Measurements from ENCODE around the gene ZBTB4. TPM values are rescaled to one million over a fixed set of nuclear protein-coding genes. Genes with fewer than 3 reads are reported as not detected.
A peak's percentile ranks its signal among the peaks of the same experiment; 100 is the strongest.

ZBTB4 gene
- total RNA-seq, 1 donor from 2014 or later, result 79.0 TPM

DNA sequence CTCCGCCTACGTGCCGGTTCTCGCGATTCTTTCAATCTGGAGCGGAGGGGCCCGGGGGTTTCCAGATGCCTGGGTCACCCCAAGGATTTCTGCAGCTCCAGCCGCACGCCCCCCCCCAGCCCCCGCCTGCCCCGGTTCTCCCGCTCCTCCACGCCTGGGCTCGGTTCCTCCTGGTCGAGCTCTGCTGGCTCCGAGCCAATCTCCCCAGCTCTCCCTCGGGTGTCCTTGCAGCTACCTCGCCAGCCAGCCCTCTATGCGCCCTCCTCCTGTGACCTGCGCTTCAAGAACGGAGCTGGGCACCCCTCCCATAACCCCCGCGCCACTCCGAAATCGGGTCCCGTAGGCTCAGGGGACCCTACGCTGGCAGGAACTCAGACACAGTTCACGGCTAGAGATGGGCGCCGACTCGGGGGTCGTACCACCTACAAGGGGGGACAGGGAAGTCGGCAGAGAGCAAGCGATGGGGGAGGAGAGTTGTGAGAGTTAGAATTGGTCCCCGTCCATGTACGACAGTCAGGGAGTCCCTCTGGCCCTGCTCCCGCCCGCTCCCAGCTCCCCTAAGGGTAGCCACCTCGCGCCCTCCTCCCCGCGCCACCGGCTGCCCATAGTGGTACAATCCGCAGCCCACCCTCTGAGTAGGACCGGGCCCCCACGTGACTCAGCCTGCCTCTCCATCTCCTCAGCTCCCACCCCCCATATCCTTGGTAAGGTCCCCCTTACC lies 39.2 kb downstream of the ZBTB4 start:
- H3K36me3 ChIP-seq, result no peaks in the 10 kb centered on the region
- TF ChIP-seq, protein P1, sequence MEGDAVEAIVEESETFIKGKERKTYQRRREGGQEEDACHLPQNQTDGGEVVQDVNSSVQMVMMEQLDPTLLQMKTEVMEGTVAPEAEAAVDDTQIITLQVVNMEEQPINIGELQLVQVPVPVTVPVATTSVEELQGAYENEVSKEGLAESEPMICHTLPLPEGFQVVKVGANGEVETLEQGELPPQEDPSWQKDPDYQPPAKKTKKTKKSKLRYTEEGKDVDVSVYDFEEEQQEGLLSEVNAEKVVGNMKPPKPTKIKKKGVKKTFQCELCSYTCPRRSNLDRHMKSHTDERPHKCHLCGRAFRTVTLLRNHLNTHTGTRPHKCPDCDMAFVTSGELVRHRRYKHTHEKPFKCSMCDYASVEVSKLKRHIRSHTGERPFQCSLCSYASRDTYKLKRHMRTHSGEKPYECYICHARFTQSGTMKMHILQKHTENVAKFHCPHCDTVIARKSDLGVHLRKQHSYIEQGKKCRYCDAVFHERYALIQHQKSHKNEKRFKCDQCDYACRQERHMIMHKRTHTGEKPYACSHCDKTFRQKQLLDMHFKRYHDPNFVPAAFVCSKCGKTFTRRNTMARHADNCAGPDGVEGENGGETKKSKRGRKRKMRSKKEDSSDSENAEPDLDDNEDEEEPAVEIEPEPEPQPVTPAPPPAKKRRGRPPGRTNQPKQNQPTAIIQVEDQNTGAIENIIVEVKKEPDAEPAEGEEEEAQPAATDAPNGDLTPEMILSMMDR (IDR thresholded peaks at IDR 0.05), result no peak
- peak overlapping the region; percentile 43 for H3K4me3 ChIP-seq
- no peak overlapping the region for H3K27ac ChIP-seq
- DNase-seq (peak; percentile 72), ATAC-seq (no peak)
- peaks cover 43% of the 10 kb centered on the region for H3K27me3 ChIP-seq (ENCODE audit: low read depth)
- intact Hi-C loops (cut with DNase I), result no loop called here
- peaks cover 63% of the 10 kb centered on the region for H3K4me1 ChIP-seq
- no peaks in the 10 kb centered on the region for H3K9me3 ChIP-seq

DNA sequence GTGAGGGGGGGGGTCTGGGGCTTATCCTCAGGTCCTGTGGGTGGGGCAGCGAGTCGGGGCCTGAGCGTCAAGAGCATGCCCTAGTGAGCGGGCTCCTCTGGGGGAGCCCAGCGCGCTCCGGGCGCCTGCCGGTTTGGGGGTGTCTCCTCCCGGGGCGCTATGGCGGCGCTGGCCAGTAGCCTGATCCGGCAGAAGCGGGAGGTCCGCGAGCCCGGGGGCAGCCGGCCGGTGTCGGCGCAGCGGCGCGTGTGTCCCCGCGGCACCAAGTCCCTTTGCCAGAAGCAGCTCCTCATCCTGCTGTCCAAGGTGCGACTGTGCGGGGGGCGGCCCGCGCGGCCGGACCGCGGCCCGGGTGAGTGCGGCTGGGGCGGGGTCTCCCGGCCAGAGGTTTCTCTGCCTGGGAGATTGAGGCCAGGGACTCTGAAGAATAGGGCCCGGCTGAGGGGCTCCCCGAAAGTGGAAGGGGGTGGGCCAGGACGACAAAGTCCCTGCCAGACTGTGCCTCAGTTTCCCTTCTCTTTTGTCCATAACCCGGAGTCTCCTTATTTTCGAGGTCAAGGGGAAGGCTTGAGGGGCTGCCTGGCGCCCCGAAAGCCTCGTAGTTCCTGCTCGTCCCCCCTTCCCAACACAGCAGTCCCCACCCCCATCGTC lies 39.8 kb downstream of the ZBTB4 start, which contains the start of gene FGF11:
Gene FGF11, plus strand, starts transcription at position 51 of the 651 bp plus-strand sequence. Its CDS starts 109 bp downstream, at position 160.
- TF ChIP-seq, protein P1 (IDR thresholded peaks at IDR 0.05), result no peak
- H3K4me3 ChIP-seq, result peak within 1 kb of the TSS; percentile 76
- H3K27ac ChIP-seq, result no peak within 1 kb of the TSS
- H3K9me3 ChIP-seq, result no peaks in the 10 kb centered on the region
- H3K36me3 ChIP-seq, result no peaks in the 10 kb centered on the region
- peaks cover 57% of the 10 kb centered on the region for H3K4me1 ChIP-seq
- DNase-seq (no peak), ATAC-seq (no peak)
- H3K27me3 ChIP-seq (ENCODE audit: low read depth), result peaks cover 36% of the 10 kb centered on the region
- intact Hi-C loops (cut with DNase I), result no loop called here

DNA sequence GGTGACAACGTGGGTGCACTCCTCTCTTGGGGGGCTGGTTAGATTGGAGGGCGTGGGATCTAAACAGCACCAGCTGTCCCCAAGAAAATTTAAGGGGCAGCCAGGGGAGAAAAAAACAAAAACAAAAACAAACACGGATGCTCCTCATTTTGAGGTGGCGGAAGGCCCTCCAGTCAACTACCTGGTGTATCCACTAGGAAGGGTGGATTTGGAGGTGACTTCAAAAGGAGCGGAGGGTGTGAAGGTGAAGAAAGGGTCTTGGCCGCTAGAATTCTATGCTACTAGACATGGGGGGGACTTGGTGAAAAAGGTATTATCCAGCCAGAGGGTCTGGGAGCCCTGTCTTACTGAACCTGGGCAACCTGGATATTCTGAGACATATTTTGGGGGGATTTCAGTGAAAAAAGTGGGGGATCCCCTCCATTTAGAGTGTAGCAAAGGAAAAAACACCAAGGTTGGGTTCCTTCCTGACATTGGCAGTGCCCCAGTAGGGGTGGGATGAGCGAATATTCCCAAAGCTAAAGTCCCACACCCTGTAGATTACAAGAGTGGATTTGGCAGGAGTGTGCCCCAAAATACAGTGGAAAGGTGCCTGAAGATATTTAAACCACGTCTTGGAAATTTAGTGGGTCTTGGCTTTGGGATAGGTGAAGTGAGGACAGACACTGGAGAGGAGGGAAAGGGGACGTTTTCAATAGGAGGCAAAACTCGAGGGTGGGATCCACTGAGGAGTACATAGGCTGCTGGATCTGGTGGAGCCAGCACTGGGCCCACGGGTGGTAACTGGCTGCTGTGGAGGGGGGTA lies 40.6 kb downstream of the ZBTB4 start:
- Histone ChIP-seq H3K4me1 (peaks cover 56% of the 10 kb centered on the region), H3K36me3 (no peaks in the 10 kb centered on the region), H3K27ac (no peak overlapping the region), H3K4me3 (peak overlapping the region; percentile 76), H3K9me3 (no peaks in the 10 kb centered on the region), H3K27me3 (ENCODE audit: low read depth) (peaks cover 34% of the 10 kb centered on the region)
- no peak for DNase-seq
- TF ChIP-seq, protein P1 (IDR thresholded peaks at IDR 0.05), result no peak
- ATAC-seq, result no peak
- intact Hi-C loops (cut with DNase I), result no loop called here

DNA sequence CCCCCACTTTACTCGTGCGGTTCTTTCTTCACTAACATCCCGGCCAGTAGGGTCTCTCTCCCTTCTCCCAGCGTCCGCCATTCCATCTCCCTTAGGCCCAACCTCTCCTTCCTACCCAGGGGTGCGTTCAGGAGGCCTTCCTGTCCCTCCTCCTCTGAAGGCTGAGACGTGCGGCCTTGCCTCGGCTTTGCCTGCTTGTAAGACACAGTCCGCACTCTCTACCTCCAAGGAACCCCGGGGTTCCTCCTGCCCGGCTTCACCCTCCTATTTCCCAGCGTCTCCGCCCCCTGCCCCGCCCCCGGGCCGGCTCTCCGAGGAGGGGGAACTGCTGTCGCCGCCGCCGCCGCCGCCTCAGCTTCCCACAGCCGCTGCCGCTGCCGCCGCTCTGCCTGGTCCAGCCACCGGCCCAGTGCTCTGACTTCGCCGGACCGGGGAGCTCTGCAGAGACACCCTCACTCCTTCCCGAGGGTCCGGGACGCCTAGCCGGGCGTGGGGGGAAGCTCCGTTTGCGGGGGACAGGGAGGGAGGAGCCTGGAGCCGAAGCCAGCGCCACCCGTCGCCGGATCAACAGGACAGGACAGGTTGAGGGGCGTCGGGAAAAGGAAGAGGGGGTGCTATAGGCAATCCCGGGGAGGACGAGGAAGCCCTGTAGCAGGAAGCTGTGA lies 41.3 kb downstream of the ZBTB4 start:
- H3K36me3 ChIP-seq, result no peaks in the 10 kb centered on the region
- H3K27me3 ChIP-seq (ENCODE audit: low read depth), result peaks cover 34% of the 10 kb centered on the region
- ATAC-seq, result peak; percentile 2 to 3
- TF ChIP-seq, protein P1 (IDR thresholded peaks at IDR 0.05), result no peak
- intact Hi-C loops (cut with DNase I), result no loop called here
- no peaks in the 10 kb centered on the region for H3K9me3 ChIP-seq
- no peak overlapping the region for H3K27ac ChIP-seq
- peak; percentile 86 for DNase-seq
- H3K4me1 ChIP-seq, result peaks cover 56% of the 10 kb centered on the region
- H3K4me3 ChIP-seq, result peak overlapping the region; percentile 76

DNA sequence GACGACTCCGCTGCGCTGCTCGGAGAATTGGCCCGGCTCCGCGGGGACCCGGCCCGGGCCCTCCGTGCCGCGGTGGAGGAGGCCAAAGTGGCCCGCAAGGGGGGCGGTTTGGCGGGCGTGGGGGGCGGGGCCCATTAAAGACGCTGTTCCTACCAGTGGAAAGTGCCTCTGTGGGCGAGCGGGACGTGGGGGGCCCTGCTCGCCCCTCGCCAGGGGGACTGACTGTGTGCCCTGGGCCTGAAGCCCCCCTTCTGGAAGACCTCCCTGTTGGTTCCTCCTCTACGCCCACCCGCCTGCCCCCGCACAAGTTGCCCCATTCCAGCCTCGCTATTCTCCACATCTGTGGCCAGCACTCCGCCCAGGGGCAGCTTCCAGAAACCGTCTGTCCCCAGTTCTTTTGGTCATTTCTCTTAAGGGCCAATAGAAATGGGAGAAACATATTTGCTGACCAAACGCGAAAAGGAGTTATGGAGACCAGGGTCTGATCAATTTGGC lies 42.0 kb downstream of the ZBTB4 start:
- Histone ChIP-seq H3K27me3 (ENCODE audit: low read depth) (peaks cover 34% of the 10 kb centered on the region), H3K9me3 (no peaks in the 10 kb centered on the region), H3K27ac (no peak overlapping the region), H3K36me3 (no peaks in the 10 kb centered on the region), H3K4me1 (peaks cover 56% of the 10 kb centered on the region), H3K4me3 (peak overlapping the region; percentile 76)
- TF ChIP-seq, protein P1 (IDR thresholded peaks at IDR 0.05), result no peak
- no peak for DNase-seq
- no peak for ATAC-seq
- intact Hi-C loops (cut with DNase I), result no loop called here
